AG08396 (cell line): ENCODE data around the gene FHOD3.

Experiments used
- DNase-seq: peaks from one replicate; pipeline ENCODE4 v3.0.0; 2012; ENCODE audit warnings: low spot score, mixed read lengths

FHOD3 gene

DNA sequence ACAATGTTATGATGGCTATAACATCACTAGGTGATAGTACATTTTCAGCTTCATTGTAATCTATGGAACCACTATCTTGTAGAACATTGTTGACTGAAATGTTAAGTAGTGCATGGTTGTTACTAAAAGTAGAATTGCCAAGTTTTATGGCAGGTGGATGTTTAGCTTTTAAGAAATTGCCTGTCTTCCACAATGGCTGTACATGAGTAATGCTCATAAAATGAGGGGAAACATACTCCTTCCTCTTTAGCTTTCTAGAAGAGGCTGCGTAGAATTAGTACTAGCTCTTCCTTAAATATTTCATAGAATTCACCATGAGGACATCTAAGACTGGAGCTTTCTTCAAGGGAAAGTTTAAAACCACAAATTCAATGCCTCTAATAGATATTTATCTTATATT is 370.3 kb downstream of the FHOD3 start:
- DNase-seq, result no peak

DNA sequence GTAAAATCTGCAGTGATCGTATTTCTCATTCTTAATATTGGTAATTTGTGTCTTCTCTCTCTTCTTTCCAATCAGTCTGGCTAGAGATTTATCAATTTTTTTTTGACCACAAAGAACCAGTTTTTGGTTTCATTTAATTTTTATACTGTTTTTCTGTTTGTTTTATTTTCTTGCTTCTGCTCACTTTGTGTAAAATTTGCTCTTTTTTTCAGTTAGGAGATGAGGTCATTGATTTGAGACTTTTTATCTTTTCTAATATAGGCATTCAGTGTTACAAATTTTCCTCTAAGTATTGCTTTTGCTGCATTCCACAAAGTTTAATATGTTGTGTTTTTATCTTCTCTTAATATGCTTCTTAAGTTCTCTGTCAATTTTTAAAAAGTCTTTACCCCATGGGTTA is 370.8 kb downstream of the FHOD3 start:
- no peak for DNase-seq

DNA sequence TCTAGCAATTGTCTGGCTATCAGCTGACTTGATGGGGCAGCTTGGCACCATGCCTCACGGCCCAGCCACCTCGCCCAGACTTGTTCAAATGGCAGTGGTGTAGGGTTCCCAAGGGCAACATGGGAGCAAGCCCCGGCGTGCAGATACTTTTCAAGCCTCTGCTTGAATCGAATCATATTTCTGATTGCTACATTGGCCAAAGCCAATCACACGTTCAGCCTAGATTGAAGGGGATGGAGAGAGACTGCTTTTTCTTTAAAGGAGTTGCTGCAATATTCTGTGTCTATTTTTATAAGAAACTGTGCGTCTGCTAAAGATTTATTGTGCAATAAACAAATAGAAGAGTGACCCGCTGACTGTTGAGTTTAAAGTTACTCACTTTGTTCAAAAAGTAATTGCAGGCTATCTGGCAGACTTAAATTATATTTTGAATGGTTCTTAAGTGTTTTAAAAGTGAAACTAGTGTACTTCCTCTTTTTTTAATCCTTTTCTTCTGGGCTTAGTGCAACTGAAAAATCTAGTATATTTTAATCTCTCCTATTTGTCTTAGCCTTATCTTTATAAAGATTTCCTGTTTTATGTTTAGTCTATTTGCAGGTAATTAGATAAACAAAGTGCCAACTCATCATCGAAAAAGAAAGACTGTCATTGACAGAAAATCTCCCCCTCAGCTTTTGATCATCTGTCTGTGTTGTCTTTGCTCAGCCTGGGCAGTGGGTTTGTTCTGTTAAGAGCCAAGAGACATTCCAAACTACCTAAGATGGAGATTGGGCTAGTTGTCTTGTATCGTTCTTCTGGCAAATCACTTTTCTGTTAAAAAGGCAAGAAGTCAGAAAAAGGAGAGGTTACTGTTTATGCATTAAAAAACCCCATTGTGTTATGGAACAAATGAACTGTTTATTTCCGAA is 375.2 kb downstream of the FHOD3 start:
- DNase-seq, result peak; percentile 33

DNA sequence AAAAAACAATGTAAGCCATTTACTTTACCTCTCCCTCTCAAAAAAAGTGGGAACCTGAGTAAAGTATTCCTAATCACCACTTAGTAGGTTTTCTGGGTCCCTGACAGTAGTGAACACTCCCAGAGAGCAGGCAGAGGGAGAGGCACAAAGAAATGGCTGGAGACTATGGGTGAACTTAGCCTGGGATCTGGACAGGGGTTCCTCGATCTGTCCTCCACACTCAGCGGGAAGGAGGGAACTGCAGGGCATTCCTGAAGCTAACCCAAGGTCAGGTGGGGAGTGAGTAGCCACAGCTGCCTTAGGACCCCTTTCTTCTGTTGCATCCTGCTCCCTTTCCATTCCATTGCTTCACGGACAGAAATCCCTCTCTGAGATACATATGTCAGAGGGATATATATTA is 375.9 kb downstream of the FHOD3 start:
- no peak for DNase-seq

DNA sequence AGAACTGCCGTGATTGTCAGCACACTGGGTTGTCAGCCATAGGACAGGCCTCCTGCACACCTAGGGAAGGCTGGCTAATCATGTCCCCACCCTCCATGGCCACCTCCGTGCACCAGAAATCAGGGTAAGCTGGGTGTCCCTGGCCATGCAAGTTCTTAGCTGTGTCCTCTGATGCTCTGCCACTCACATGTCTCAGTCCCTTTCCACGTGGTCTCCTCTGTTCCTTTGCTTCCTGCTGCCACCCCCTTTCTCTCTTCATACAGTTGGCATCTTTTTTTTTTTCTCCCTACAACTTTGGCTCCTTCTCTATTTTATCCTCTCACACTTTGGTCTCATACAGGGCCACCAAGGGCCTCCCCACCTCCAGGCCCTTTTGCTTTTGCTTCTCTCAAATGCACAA is 377.6 kb downstream of the FHOD3 start:
- DNase-seq, result no peak

DNA sequence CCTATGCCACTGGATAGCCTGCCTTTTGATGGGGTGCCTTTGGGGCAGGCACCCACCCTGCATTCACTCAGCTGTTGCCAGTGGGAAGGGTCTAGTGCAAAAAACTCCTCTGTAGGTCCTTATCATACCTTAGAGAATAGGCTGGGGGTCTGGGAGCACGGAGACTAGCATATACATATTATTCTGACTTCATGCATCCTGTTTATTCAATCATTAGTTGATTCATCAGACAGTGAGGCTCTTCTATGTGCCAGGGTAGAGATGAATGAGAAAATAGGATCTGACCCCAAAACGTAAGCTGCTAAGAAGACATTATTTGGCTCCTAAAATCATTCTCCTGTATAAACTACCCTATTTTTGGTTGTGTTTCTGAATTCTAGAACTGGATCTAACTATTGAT is 378.0 kb downstream of the FHOD3 start:
- no peak for DNase-seq

DNA sequence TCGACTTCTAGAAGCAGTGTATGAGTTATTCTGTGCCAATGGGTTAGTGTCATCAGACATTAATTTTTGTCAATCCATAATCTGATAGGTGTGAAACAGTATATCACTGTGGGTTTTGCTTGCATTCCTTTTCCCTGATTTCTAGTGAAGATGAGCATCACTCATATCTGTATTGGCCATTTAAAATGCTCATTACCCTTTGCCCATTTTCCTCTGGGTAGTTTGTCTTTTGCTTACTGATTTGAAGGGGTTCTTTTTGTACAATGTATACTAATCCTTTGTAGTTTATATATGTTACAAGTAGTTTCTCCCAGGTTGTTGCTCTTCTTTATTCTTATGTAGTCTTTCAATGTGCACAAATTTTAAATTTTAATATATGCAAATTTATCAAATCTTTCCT is 379.1 kb downstream of the FHOD3 start:
- no peak for DNase-seq

DNA sequence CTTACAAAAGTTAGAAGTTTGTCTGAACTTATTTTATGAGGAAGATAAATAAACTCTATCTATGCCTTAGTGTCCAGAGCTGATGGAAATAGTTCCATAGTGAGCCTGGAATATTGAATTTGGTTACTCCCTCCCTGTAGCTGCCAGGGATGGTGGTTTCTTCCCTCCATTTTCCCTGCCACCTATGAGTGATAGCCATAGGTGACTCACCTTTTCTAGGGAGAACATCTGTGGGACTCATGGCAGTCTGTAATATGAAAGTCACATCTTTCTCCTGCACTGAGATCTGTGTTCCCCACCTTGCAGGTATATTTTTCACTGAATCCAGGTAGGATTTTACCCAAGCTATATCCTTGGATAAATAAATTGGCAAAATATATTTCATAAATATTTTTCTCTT is 382.5 kb downstream of the FHOD3 start:
- no peak for DNase-seq

DNA sequence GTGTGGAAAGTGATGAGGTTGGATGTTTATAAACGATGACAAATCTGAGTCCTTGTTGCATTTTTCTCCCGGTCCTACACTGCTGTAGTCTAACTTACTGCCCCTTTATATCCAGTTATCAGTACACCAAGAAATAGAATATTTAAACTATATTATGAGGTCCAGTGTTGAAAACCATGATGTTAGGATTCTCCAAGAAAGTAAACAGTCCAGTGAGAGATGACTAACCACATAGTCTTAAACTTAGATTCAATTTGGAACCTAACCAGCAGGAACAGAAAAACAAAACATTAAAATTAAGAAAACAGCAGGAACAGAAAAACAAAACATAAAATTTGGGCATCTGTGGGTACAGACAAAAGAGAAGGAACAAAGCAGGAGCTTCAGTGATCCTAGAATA is 388.1 kb downstream of the FHOD3 start:
- DNase-seq, result no peak

DNA sequence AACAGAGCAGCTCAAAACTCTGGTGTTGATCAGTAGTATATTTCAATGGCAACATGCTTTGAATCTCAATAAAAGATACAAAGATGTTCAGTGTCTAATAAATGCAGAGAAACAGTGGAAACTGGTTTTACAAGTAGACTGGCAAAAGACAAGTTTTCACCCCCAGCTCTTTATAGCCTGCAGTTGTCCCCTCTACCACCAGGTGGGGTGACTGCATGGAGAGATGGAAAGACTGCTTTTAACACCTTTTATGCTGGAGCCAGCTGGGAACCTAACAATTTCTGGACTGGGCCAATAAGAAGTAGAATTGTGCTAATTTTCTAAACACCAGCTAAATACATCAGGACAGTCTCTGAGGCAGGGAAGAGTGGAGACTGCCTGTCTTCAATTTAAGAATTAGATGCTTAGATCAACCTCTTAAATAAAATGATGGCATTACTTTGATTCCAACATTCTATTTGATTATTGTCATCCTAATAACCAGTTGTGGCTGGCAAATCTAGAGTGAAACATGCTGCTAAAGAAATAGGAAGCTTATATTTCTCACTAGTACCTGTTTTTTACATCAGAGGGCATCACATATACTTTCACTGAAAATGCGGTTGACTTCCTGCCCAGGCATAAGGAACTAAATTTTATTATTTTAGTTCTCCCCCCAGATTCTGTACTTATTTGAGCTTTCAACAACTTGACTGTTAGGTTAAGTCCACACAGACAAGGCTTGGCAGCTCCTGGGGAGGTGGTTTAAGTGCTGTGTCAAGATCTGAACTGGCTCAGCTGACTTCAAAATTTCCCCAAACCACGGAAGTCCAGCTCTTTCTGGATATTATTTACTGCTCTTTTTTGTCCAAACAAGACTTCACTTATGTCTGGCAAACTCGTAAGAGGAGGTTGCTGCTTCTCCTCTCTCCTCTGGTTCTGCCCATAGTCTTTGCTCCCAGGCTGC is 390.8 kb downstream of the FHOD3 start:
- peak; percentile 56 for DNase-seq

DNA sequence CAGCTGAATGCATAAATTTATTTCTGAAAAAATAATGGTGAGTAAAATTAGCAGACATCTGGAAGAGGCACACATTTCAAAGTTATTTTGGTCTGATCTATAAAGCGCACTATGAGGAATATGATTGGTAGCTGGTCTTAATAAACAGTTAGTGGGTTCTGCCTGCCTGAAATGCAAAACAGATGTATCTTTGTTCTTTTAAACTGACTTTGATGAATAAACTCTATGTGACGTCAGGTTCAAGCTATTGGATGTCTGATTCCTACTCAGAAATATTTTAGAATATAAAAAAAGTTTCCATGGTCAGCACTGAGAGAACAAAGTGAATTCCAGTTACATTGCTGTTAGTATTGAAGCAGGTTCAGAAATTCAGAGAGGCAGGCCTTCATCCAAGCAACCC is 394.9 kb downstream of the FHOD3 start:
- peak; percentile 63 for DNase-seq

DNA sequence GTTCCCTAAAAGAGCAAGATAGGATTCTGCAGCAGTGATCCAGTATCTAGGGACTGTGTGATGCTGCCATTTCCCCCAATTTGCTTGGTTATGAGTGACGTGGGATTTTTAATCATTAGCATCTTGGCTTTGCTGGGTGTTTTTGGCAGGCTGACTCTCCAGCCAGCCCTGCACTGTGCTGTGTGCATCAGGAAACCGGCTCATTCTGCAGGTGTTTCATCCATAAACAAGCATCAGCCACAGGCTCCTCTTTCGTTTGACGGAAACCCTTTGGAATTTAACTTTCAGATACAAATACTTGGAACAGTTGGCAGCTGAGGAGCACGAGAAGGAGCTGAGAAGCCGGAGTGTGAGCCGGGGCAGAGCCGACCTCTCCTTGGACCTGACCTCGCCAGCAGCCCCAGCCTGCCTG is 395.4 kb downstream of the FHOD3 start:
- peak; percentile 48 for DNase-seq

DNA sequence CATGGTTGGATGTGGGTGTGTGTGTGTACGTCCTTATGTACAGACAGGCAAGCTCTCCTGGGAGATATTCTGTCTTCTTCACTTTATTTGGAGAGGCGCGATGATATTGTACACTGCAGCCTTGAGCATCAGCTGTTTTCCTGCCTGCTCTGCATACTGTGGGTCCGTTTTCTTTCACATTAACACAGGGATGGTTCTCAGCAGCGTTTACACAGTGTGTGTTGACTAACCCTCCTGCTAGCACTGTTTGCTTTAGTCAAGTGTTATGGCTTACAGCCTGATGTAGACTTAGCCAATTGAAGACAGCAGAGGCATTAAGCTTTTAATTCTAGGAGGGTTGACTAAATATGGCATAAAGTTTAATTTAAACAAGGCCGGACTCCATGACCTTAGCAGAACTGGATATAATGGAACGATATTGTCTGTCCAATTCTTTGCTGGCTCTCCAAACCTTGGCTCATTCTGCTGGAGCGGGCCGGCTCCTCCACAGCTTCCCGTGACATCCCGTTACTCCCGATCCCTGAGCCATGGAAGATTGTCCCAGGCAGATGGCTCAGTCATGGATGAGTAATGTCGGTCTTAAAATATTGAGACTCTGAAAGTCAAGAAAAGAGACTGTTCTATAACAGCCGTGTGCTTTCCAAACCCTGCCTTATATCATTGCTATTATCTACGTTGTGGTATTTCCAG is 396.6 kb downstream of the FHOD3 start:
- DNase-seq, result no peak

DNA sequence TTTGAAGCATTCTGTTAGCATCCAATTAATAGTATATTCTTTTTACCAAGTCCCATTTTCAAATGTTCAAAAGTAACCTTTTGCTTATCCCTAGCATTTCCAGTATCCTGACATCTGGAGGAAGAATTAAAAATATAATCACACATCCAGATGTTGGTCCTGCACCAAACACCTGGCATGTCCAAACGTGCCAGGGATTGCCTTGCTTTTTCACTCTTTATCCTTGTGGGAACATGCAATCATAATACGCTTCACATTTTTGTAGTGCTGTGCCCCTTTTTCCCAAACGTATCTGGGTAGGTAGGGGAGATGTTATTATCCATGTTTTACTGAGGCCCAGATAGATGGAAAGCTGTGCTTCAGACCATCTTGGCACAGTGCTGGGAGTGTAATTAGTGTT is 398.3 kb downstream of the FHOD3 start:
- DNase-seq, result no peak

DNA sequence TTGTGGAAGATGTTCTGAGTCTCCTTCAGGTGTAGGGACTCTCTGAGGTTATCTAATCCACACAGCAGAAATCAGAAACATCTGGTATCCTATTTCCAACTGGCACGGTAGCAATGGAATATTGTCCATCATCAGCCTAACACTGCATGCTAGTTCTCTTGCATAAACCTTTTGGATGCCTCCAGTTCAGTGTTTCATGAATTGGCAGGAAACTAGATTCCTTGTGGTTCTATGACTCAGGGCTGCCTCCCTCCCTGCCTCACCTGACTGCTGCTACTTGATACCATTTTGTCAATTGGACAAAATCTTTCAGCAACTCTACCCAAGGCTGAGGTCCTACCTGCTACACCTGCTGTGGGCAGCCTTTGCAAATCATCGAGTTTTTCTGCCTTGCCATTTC is 400.4 kb downstream of the FHOD3 start:
- DNase-seq, result peak; percentile 74

DNA sequence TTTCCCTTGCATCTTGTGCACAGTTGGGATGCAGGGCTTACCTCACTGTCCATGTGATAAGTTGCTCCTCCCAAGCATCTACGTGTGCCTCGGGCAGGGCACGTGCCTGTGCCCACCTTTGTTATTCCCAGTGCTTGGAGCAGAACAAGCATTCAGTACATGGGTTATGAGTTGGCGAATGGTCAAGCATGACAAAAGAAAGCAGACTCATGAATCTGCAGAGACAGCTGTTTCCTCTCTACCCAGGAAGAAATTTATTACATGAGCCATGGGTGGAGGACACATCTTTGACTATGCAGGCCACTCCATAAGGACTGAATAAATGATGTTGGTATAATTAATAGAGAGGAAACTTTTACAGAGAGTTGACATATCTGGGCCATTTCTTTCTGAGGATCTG is 403.4 kb downstream of the FHOD3 start:
- DNase-seq, result no peak

DNA sequence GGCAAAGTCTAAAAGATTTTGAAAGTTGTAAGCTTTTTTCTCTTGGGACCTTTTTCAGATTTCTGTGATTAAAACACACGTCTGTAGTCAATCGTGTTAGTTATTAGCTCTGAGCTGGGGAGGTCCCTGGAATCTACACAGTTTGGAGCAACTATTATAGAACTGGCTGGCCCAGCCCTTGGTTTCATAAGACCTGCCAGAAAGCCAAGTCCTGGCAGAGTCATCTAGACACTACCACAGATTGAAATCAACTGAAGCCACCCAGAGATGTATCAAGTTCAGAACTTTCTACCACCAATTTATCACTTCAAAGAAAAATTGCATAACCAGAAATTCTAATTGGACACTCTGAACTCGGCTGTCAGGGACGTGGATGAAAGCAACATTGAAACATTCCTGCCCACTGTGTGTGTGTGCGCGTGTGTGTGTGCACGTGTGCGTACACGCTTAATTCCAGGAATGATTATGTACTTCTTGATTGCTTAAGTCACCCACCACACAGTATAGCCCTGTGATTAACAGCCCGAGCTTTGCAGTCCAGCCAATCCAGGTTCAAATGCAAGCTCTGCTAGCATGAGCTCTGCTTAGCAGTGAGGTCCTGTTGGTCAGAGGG is 405.0 kb downstream of the FHOD3 start:
- DNase-seq, result no peak

DNA sequence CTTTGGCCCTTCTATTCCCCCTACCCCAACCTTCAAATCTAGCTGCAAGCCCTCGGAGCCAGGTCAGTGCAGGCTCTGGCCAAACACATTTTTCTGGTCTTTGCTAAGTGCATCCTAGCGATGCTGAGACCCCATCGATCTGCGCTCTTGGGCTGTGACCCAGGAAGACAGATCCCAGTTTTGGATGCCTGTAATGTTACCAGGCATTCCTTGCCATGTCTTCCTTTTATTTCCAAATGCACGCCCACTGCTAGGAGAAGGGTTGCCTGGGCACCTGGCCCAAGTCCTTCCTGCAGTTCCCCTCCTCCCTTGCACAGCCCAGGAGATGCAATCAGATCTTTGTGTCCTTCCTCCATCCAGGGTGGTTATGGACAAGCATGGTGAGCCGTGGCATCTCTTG is 406.6 kb downstream of the FHOD3 start:
- DNase-seq, result no peak

DNA sequence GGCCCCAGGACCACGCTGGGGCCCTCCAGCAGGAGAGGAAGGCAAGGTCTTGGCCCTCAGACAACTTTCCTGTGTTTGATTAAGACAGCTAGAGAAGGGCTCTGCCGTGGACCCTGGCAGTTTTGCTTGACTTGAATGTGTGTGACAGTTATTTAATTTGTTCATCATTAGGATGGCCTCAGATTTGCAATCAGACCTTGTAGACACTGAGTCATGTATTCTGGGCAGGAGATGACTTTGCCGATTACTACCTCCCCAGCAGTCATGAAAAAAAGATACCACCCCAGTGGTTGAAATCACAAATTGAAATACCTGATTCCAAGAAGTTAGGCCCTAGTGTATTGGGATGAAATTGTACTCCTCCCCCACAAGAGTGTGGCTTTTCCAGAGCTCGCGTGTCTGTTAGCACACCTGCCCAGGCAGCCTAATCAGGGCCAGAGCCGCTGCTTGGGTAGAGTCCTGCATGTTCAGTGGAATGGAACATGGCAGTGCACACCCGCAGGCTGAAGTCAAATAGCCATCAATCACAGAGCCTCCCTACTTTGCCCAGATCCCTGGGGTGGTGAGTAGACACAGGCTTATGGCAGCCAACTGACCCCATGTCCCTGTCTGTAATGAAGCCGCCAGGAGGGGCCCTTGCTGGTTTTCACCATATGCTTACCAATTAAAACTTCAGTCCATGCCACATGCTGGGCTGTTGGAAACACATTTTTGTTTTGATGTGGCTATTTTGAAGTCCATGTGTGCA is 408.8 kb downstream of the FHOD3 start:
- DNase-seq, result no peak

DNA sequence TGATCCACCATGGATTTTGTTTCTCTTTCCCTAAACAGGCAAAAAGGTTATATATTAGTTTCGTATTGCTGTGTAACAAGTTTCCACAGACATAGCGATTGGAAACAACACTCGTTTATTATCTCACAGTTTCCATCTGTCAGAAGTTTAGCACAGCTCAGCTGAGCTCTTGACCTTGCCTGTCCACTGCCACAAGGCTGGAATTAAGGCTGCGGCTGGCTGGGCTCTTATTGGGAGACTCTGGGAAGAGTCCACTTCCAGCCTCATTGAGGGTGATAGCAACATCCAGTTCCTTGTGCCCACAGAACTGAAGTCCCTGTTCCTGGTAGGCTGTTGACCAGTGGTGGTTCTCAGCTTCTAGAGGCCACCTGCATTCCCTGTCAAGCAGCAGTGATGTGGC is 410.9 kb downstream of the FHOD3 start:
- no peak for DNase-seq

DNA sequence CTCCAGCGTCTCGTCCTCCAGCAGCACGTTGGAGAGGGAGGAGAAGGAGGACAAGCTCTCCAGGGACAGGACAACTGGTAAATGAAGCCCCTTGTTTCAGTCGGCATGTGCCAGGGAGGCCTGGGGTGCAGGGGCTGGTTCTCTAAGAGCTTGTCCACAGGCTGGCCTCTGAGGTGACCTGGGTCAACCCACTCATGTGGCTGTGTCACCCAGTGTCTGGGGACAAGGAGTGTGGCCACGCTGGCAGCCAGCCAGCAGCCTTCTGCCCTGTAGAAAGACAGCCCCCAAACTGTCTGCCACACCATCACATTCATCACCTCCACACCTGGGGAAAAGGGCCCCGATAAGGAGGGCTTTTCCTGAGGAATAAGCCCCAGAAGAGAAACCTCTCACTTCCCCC is 411.8 kb downstream of the FHOD3 start:
- no peak for DNase-seq
